Vagina (tissue), 2 donors: ENCODE measurements around the gene FADS3. TPM values are rescaled to one million over a fixed set of nuclear protein-coding genes. Genes with fewer than 3 reads are reported as not detected.

Source experiments
- DNase-seq, 2 donors: peaks; one replicate each; pipeline ENCODE4 v3.0.0-alpha.2; 2017; ENCODE audit errors: extremely low spot score in 2 of 2
- H3K27ac ChIP-seq: fragments of 200-600 bp; sonication (generic); one replicate; pipeline ENCODE4 v1.5.1; 2019
- H3K27me3 ChIP-seq: fragments of 200-600 bp; sonication (generic); one replicate; pipeline ENCODE4 v1.5.1; 2019
- H3K36me3 ChIP-seq, 2 donors: fragments of 200-600 bp; sonication (generic); one replicate each; pipeline ENCODE4 v1.5.1; 2017 to 2019
- H3K4me1 ChIP-seq: fragments of 200-600 bp; sonication (generic); one replicate; pipeline ENCODE4 v1.5.1; 2019
- H3K4me3 ChIP-seq, 2 donors: fragments of 200-600 bp; sonication (generic); 1 replicate in 1 of 2; 2 replicates in 1 of 2; pipeline ENCODE4 v1.5.1; 2016 to 2019
- H3K9me3 ChIP-seq: fragments of 200-600 bp; sonication (generic); one replicate; pipeline ENCODE4 v1.5.1; 2019
- POLR2A ChIP-seq, 2 donors: fragments of 450-650 bp; IDR thresholded peaks; one replicate each; pipeline ENCODE4 v1.6.1; 2017; ENCODE audit warnings: antibody characterized with exemption in 2 of 2, mild to moderate bottlenecking in 2 of 2, moderate library complexity in 2 of 2
- POLR2AphosphoS5 ChIP-seq, 2 donors: sonication (generic); formaldehyde crosslinking; IDR thresholded peaks; one replicate each; pipeline ENCODE4 v1.9.0; 2017; ENCODE audit warnings: antibody characterized with exemption in 2 of 2, mild to moderate bottlenecking in 2 of 2, low read depth in 1 of 2; ENCODE audit not compliant: insufficient read depth in 1 of 2
- intact Hi-C: fragments of 100-400 bp; cut with DNase I; formaldehyde crosslinking; loops from one replicate; pipeline ENCODE4 v1.15.1; 2023
- total RNA-seq: library from RNA; depleted of rRNA; stranded (reverse); fragments of >200 nt; gene quantifications from one replicate; pipeline ENCODE4 v1.2.3, GENCODE V29; 2016
- TF ChIP-seq, protein P1 (sequence below), 3 experiments: fragments of 450-650 bp in 2 of 3; fragments of 200-600 bp in 1 of 3; sonication (generic) in 1 of 3; IDR thresholded peaks; one replicate each; pipeline ENCODE4 v1.5.1; 2017 to 2019; ENCODE audit warnings: antibody characterized with exemption in 3 of 3, mild to moderate bottlenecking in 2 of 3, moderate library complexity in 2 of 3

Gene FADS3
- total RNA-seq, 1 donor from 2014 or later, result 41.5 TPM

DNA sequence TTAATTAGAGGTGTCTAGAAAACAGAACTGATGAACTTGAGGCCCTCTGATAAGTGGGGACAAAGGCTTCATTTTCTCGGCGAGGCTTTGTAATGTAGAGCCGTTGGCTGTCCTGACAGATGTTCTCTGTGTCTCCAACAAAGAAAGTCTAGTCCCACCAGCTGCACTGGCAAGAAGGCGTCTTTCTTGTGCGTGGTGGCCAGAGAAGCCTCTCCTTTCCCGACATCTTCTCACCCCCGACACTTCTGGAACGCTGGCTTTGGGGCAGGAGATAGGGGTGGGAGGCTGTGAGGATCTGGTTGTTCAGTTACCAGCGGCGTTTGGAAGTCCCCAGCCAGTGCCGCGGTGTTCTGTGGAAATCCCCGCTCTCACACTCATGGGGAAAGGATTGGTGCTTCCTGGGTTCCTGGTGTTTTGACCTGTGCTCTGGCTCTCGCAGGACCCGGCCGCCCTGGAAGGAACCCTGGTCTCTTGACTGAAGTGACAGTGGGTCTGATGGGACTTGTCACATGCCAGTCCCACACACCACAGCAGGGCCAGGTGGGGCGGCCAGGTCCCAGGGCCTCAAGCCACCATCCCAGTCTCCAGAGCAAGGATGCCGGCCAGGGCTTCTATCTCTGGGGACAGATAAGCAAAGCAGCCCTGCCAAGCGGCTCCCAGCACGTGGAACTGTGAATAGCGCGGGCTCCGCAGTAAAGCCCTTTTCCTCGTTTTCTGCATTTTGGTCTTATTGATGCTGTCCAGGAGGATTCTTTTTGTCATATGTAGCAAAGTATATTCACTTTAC, 40.0 kb downstream of the FADS3 start:
- no peak for DNase-seq
- Histone ChIP-seq H3K27me3 (no peaks in the 10 kb centered on the region), H3K36me3 (peaks cover 0 to 32% of the 10 kb centered on the region in 2 donors), H3K4me3 (no peak overlapping the region), H3K9me3 (no peaks in the 10 kb centered on the region), H3K4me1 (no peaks in the 10 kb centered on the region), H3K27ac (no peak overlapping the region)
- no peak for TF ChIP-seq POLR2AphosphoS5 (IDR thresholded peaks at IDR 0.05; ENCODE audit: insufficient read depth in 1 of 2, low read depth in 1 of 2)
- TF ChIP-seq, protein P1, sequence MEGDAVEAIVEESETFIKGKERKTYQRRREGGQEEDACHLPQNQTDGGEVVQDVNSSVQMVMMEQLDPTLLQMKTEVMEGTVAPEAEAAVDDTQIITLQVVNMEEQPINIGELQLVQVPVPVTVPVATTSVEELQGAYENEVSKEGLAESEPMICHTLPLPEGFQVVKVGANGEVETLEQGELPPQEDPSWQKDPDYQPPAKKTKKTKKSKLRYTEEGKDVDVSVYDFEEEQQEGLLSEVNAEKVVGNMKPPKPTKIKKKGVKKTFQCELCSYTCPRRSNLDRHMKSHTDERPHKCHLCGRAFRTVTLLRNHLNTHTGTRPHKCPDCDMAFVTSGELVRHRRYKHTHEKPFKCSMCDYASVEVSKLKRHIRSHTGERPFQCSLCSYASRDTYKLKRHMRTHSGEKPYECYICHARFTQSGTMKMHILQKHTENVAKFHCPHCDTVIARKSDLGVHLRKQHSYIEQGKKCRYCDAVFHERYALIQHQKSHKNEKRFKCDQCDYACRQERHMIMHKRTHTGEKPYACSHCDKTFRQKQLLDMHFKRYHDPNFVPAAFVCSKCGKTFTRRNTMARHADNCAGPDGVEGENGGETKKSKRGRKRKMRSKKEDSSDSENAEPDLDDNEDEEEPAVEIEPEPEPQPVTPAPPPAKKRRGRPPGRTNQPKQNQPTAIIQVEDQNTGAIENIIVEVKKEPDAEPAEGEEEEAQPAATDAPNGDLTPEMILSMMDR (IDR thresholded peaks at IDR 0.05), result no peak
- TF ChIP-seq POLR2A (IDR thresholded peaks at IDR 0.05), result no peak
- intact Hi-C loops, result no loop called here

DNA sequence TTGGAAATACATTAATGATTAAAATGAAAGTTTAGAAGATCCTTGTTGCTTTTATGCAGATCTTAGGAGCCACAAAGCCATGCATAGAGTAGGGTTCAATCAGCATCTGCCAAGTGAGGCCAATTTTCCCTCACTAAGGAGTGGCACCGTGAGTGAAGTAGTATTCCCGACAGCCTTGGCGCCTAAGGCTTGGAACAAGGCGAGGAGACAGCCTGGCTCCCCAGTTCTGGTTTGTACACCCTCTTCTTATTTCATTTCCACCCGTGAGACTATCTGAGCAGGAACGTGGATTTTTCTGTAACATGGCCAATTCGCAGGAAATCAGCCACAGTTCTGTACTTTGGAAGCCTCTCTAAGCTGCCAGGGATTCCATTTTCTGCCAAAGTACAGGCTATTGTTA, 40.7 kb downstream of the FADS3 start:
- no peaks in the 10 kb centered on the region for H3K4me1 ChIP-seq
- DNase-seq, result no peak
- no peaks in the 10 kb centered on the region for H3K9me3 ChIP-seq
- intact Hi-C loops, result no loop called here
- H3K27ac ChIP-seq, result no peak overlapping the region
- TF ChIP-seq, protein P1 (IDR thresholded peaks at IDR 0.05), result no peak
- no peak for TF ChIP-seq POLR2AphosphoS5 (IDR thresholded peaks at IDR 0.05; ENCODE audit: insufficient read depth in 1 of 2, low read depth in 1 of 2)
- TF ChIP-seq POLR2A (IDR thresholded peaks at IDR 0.05), result no peak
- peaks cover 0 to 32% of the 10 kb centered on the region in 2 donors for H3K36me3 ChIP-seq
- no peak overlapping the region for H3K4me3 ChIP-seq
- no peaks in the 10 kb centered on the region for H3K27me3 ChIP-seq

DNA sequence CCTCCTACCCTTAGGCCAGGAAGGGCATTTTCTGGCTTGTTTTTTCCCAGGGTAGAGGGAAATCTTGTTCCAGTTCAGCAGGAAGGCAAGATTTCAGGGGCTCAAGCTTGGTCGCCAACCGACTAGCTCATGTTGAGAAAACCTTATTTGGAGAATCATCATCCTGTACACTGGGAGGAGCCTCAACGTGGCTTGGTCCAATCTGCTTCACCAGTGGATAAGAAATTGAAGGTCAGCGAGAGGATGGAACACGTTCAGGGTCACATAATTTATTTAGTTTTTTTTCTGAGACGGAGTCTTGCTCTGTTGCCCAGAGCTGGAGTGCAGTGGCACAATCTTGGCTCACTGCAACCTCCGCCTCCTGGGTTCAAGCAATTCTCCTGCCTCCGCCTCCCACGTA, 42.7 kb downstream of the FADS3 start:
- Histone ChIP-seq H3K9me3 (no peaks in the 10 kb centered on the region), H3K27me3 (no peaks in the 10 kb centered on the region), H3K27ac (no peak overlapping the region), H3K36me3 (peaks cover 0 to 37% of the 10 kb centered on the region in 2 donors), H3K4me3 (no peak overlapping the region), H3K4me1 (no peaks in the 10 kb centered on the region)
- DNase-seq, result no peak
- TF ChIP-seq POLR2A (IDR thresholded peaks at IDR 0.05) (no peak), POLR2AphosphoS5 (IDR thresholded peaks at IDR 0.05; ENCODE audit: insufficient read depth in 1 of 2, low read depth in 1 of 2) (no peak)
- TF ChIP-seq, protein P1 (IDR thresholded peaks at IDR 0.05), result no peak
- intact Hi-C loops, result no loop called here

DNA sequence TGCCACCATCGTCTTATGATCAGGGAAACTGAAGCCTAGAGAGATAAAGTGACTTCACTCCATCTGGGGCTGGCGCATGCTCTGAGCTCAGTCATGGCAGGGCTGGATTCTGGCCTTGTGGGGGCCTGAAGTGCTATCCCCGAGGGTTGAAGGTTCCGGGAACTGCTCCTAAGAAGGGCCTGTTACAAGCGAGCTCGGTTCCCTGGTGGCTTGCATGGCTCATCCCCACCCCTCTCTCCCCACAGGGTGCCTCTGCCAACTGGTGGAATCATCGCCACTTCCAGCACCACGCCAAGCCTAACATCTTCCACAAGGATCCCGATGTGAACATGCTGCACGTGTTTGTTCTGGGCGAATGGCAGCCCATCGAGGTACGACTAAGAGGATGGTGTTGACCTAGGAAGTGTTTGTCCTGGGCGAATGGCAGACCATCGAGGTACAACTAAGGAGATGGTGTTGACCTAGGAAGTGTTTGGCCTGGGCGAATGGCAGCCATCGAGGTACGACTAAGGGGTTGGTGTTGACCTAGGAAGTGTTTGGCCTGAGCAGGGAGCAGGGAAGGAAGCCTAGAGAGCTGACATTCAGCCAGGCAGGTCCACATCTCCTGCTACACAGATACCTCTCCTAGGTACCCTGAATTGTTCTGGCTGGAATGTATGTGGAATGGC, 43.3 kb downstream of the FADS3 start:
- no peak for DNase-seq
- Histone ChIP-seq H3K4me1 (no peaks in the 10 kb centered on the region), H3K36me3 (peaks cover 0 to 37% of the 10 kb centered on the region in 2 donors), H3K9me3 (no peaks in the 10 kb centered on the region), H3K4me3 (no peak overlapping the region), H3K27ac (no peak overlapping the region), H3K27me3 (no peaks in the 10 kb centered on the region)
- TF ChIP-seq POLR2A (IDR thresholded peaks at IDR 0.05) (no peak), POLR2AphosphoS5 (IDR thresholded peaks at IDR 0.05; ENCODE audit: insufficient read depth in 1 of 2, low read depth in 1 of 2) (no peak)
- TF ChIP-seq, protein P1 (IDR thresholded peaks at IDR 0.05), result no peak
- intact Hi-C loops, result no loop called here
